GM23338 (cell line): ENCODE data around the gene MGAT5. TPM values are rescaled to one million over a fixed set of nuclear protein-coding genes. Genes with fewer than 3 reads are reported as not detected.

Experiments
- ATAC-seq: fragments of 200-7000 bp; cut with Tn5 transposase; 3 replicates; pipeline ENCODE4 v1.9.1; 2020
- DNase-seq: peaks from one replicate; pipeline ENCODE4 v3.0.0-alpha.2; 2015; ENCODE audit warnings: low spot score
- H2AFZ ChIP-seq: fragments of 200-600 bp; sonication (generic); 2 replicates; pipeline ENCODE4 v1.8.0; 2016; ENCODE audit warnings: antibody characterized with exemption, mild to moderate bottlenecking, moderate library complexity
- H3F3A ChIP-seq: fragments of 200-600 bp; sonication (generic); replicated peaks from 2 replicates; pipeline ENCODE4 v1.8.0; 2017; ENCODE audit warnings: antibody characterized with exemption, mixed run types, low read depth
- H3K27ac ChIP-seq: fragments of 200-600 bp; sonication (generic); 2 replicates; pipeline ENCODE4 v1.6.1; 2016; ENCODE audit warnings: low read depth
- H3K27me3 ChIP-seq: fragments of 200-600 bp; sonication (generic); 2 replicates; pipeline ENCODE4 v1.8.0; 2016; ENCODE audit warnings: mild to moderate bottlenecking, mixed run types, moderate library complexity; ENCODE audit not compliant: insufficient read depth
- H3K36me3 ChIP-seq: fragments of 200-600 bp; sonication (generic); 2 replicates; pipeline ENCODE4 v1.8.0; 2016; ENCODE audit warnings: mild to moderate bottlenecking; ENCODE audit not compliant: insufficient read depth
- H3K4me1 ChIP-seq: fragments of 200-600 bp; sonication (generic); 2 replicates; pipeline ENCODE4 v1.8.0; 2016; ENCODE audit warnings: mild to moderate bottlenecking, moderate library complexity; ENCODE audit not compliant: insufficient read depth
- H3K4me2 ChIP-seq: fragments of 200-600 bp; sonication (generic); 2 replicates; pipeline ENCODE4 v1.7.1; 2017; ENCODE audit warnings: mixed run types
- H3K4me3 ChIP-seq: fragments of 200-600 bp; sonication (generic); 2 replicates; pipeline ENCODE4 v1.6.1; 2016; ENCODE audit warnings: mixed run types
- H3K79me2 ChIP-seq: fragments of 200-600 bp; sonication (generic); replicated peaks from 2 replicates; pipeline ENCODE4 v1.8.0; 2017; ENCODE audit warnings: mild to moderate bottlenecking; ENCODE audit not compliant: insufficient read depth
- H3K9me2 ChIP-seq: fragments of 200-600 bp; sonication (generic); 2 replicates; pipeline ENCODE4 v1.8.0; 2017; ENCODE audit not compliant: insufficient read depth
- H4K20me1 ChIP-seq: fragments of 200-600 bp; sonication (generic); replicated peaks from 2 replicates; pipeline ENCODE4 v1.8.0; 2017; ENCODE audit warnings: mild to moderate bottlenecking; ENCODE audit not compliant: insufficient read depth
- H3K27ac Mint-ChIP-seq: 2 replicates; pipeline ENCODE4 v1.8.0; 2020; ENCODE audit warnings: inconsistent platforms, mild to moderate bottlenecking, moderate library complexity, mixed read lengths
- H3K27me3 Mint-ChIP-seq: 3 replicates; pipeline ENCODE4 v1.8.0; 2022; ENCODE audit warnings: low read depth, mild to moderate bottlenecking, moderate library complexity, mixed read lengths, inconsistent platforms; ENCODE audit not compliant: insufficient read depth, poor library complexity
- H3K36me3 Mint-ChIP-seq: 3 replicates; pipeline ENCODE4 v1.8.0; 2021; ENCODE audit warnings: low read depth, mild to moderate bottlenecking, inconsistent platforms, moderate library complexity, mixed read lengths
- H3K4me1 Mint-ChIP-seq: 3 replicates; pipeline ENCODE4 v1.8.0; 2020; ENCODE audit warnings: mild to moderate bottlenecking, inconsistent platforms, mixed read lengths
- H3K4me3 Mint-ChIP-seq: 3 replicates; pipeline ENCODE4 v1.8.0; 2021; ENCODE audit warnings: moderate library complexity, mild to moderate bottlenecking, inconsistent platforms, mixed read lengths
- H3K9me3 Mint-ChIP-seq: 3 replicates; pipeline ENCODE4 v1.8.0; 2020; ENCODE audit warnings: moderate library complexity, mild to moderate bottlenecking, inconsistent platforms, mixed read lengths
- CREB1 ChIP-seq: fragments of 250-450 bp; sonication (Bioruptor Pico); IDR thresholded peaks from 2 replicates; pipeline ENCODE4 v1.5.0; 2020; ENCODE audit warnings: low read depth, mild to moderate bottlenecking, moderate library complexity
- EZH2 ChIP-seq: fragments of 200-600 bp; sonication (generic); IDR thresholded peaks from one replicate; pipeline ENCODE4 v1.8.0; 2017; ENCODE audit warnings: antibody characterized with exemption, mild to moderate bottlenecking, low read depth; ENCODE audit not compliant: unreplicated experiment
- EZH2phosphoT487 ChIP-seq: fragments of 200-600 bp; sonication (generic); IDR thresholded peaks from one replicate; pipeline ENCODE4 v1.8.1; 2018; ENCODE audit warnings: antibody characterized with exemption; ENCODE audit not compliant: unreplicated experiment
- JUNB ChIP-seq: IDR thresholded peaks from one replicate; pipeline ENCODE4 v1.6.1; 2016; ENCODE audit warnings: antibody characterized with exemption; ENCODE audit not compliant: unreplicated experiment
- NANOG ChIP-seq: IDR thresholded peaks from 2 replicates; pipeline ENCODE4 v1.6.1; 2016; ENCODE audit warnings: antibody characterized with exemption, borderline replicate concordance
- POLR2AphosphoS5 ChIP-seq: IDR thresholded peaks from 2 replicates; pipeline ENCODE4 v1.6.1; 2016; ENCODE audit warnings: antibody characterized with exemption, low read depth
- STAT1 ChIP-seq: IDR thresholded peaks from one replicate; pipeline ENCODE4 v1.6.1; 2016; ENCODE audit warnings: antibody characterized with exemption; ENCODE audit not compliant: unreplicated experiment
- ZNF114 ChIP-seq: fragments of 250-450 bp; sonication (Bioruptor Pico); IDR thresholded peaks from 2 replicates; pipeline ENCODE4 v1.5.0; 2020; ENCODE audit warnings: mild to moderate bottlenecking, moderate library complexity
- ZNF331 ChIP-seq: fragments of 250-450 bp; sonication (Bioruptor Pico); IDR thresholded peaks from 2 replicates; pipeline ENCODE4 v1.5.0; 2020; ENCODE audit warnings: low read depth, mild to moderate bottlenecking, moderate library complexity
- polyA plus RNA-seq: library from polyadenylated mRNA; unstranded; fragments of >200 nt; fragmentation: Nextera tagmentation; extraction: Ambion mirVana; gene quantifications from 2 replicates; pipeline ENCODE4 v1.2.1, GENCODE V29; 2016
- total RNA-seq: library from RNA; depleted of rRNA; stranded (reverse); fragments of >200 nt; shearing (Covaris generic); gene quantifications from 2 replicates; pipeline ENCODE4 v1.2.3, GENCODE V29; 2014
- TF ChIP-seq, protein P1 (sequence below): fragments of 250-450 bp; sonication (Bioruptor Pico); IDR thresholded peaks from 2 replicates; pipeline ENCODE4 v1.5.0; 2020; ENCODE audit warnings: mild to moderate bottlenecking, moderate library complexity
- TF ChIP-seq, protein P2 (sequence below): IDR thresholded peaks from 2 replicates; pipeline ENCODE4 v1.6.1; 2016; ENCODE audit warnings: antibody characterized with exemption
- TF ChIP-seq, protein P3 (sequence below), 2 experiments: fragments of 200-600 bp in 1 of 2; sonication (generic) in 1 of 2; conservative IDR thresholded peaks; 2 replicates each; pipeline versions ENCODE4 v1.5.1 to v1.6.1; 2016 to 2017; ENCODE audit warnings: antibody characterized with exemption in 2 of 2, low read depth in 2 of 2, mild to moderate bottlenecking in 2 of 2, moderate library complexity in 1 of 2
- TF ChIP-seq, protein P4 (sequence below): IDR thresholded peaks from one replicate; pipeline ENCODE4 v1.6.1; 2018; ENCODE audit warnings: antibody characterized with exemption; ENCODE audit not compliant: unreplicated experiment

MGAT5 gene
- total and polyA plus RNA-seq, 2 experiments from 2014 or later: 4.6 to 27.6 TPM

DNA sequence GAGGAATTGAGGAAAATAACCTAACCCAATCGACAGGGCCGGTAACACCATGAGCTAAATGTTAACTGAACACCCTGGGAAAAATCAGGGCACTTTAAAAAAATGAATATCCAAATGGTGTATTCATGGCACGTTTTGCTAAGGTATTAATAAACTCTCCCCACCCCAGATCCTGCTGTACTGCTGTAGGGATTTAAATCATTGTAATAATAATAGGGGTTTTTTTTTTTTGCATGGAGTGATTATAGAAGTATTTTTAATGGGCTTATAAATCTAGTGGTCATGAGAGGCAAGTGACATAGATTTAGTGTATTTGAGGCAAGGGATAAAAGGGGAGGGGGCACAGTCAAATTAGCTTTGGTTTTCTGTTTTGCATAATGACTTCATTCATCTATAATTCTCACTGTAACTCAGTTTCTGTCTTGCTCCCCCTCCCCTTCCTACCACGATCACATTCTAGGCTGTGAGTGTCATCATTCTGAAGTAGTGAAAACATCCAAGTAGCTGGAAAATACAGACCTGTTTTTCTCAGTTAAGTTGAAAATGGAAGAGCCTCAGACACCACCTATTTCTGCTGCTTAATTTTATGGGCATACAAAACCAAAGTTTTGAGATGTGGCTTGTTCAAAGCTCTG, 18.2 kb upstream of the MGAT5 start:
- Mint-ChIP-seq H3K27ac (no peak overlapping the region), H3K27me3 (no peaks in the 10 kb centered on the region), H3K4me3 (no peak overlapping the region), H3K36me3 (no peaks in the 10 kb centered on the region), H3K9me3 (no peaks in the 10 kb centered on the region), H3K4me1 (peaks cover 8% of the 10 kb centered on the region; the same call in 2 of the 3 replicates)
- no peak for DNase-seq
- H3F3A ChIP-seq: no peaks in the 10 kb centered on the region
- no peak for ATAC-seq
- no peak overlapping the region for H2AFZ ChIP-seq
- H3K36me3 ChIP-seq: no peaks in the 10 kb centered on the region
- H3K4me2 ChIP-seq: no peak overlapping the region
- no peaks in the 10 kb centered on the region for H3K4me1 ChIP-seq
- H3K27ac ChIP-seq: no peak overlapping the region
- TF ChIP-seq EZH2phosphoT487: no peak
- TF ChIP-seq, protein P1, sequence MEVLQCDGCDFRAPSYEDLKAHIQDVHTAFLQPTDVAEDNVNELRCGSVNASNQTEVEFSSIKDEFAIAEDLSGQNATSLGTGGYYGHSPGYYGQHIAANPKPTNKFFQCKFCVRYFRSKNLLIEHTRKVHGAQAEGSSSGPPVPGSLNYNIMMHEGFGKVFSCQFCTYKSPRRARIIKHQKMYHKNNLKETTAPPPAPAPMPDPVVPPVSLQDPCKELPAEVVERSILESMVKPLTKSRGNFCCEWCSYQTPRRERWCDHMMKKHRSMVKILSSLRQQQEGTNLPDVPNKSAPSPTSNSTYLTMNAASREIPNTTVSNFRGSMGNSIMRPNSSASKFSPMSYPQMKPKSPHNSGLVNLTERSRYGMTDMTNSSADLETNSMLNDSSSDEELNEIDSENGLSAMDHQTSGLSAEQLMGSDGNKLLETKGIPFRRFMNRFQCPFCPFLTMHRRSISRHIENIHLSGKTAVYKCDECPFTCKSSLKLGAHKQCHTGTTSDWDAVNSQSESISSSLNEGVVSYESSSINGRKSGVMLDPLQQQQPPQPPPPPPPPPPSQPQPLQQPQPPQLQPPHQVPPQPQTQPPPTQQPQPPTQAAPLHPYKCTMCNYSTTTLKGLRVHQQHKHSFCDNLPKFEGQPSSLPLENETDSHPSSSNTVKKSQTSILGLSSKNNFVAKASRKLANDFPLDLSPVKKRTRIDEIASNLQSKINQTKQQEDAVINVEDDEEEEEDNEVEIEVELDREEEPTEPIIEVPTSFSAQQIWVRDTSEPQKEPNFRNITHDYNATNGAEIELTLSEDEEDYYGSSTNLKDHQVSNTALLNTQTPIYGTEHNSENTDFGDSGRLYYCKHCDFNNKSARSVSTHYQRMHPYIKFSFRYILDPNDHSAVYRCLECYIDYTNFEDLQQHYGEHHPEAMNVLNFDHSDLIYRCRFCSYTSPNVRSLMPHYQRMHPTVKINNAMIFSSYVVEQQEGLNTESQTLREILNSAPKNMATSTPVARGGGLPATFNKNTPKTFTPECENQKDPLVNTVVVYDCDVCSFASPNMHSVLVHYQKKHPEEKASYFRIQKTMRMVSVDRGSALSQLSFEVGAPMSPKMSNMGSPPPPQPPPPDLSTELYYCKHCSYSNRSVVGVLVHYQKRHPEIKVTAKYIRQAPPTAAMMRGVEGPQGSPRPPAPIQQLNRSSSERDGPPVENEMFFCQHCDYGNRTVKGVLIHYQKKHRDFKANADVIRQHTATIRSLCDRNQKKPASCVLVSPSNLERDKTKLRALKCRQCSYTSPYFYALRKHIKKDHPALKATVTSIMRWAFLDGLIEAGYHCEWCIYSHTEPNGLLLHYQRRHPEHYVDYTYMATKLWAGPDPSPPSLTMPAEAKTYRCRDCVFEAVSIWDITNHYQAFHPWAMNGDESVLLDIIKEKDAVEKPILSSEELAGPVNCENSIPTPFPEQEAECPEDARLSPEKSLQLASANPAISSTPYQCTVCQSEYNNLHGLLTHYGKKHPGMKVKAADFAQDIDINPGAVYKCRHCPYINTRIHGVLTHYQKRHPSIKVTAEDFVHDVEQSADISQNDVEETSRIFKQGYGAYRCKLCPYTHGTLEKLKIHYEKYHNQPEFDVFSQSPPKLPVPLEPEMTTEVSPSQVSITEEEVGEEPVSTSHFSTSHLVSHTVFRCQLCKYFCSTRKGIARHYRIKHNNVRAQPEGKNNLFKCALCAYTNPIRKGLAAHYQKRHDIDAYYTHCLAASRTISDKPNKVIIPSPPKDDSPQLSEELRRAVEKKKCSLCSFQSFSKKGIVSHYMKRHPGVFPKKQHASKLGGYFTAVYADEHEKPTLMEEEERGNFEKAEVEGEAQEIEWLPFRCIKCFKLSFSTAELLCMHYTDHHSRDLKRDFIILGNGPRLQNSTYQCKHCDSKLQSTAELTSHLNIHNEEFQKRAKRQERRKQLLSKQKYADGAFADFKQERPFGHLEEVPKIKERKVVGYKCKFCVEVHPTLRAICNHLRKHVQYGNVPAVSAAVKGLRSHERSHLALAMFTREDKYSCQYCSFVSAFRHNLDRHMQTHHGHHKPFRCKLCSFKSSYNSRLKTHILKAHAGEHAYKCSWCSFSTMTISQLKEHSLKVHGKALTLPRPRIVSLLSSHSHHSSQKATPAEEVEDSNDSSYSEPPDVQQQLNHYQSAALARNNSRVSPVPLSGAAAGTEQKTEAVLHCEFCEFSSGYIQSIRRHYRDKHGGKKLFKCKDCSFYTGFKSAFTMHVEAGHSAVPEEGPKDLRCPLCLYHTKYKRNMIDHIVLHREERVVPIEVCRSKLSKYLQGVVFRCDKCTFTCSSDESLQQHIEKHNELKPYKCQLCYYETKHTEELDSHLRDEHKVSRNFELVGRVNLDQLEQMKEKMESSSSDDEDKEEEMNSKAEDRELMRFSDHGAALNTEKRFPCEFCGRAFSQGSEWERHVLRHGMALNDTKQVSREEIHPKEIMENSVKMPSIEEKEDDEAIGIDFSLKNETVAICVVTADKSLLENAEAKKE (CRISPR knock-in tag): no peak
- TF ChIP-seq, protein P2, sequence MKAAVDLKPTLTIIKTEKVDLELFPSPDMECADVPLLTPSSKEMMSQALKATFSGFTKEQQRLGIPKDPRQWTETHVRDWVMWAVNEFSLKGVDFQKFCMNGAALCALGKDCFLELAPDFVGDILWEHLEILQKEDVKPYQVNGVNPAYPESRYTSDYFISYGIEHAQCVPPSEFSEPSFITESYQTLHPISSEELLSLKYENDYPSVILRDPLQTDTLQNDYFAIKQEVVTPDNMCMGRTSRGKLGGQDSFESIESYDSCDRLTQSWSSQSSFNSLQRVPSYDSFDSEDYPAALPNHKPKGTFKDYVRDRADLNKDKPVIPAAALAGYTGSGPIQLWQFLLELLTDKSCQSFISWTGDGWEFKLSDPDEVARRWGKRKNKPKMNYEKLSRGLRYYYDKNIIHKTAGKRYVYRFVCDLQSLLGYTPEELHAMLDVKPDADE: no peak
- no peak for TF ChIP-seq NANOG
- no peak for TF ChIP-seq CREB1 (CRISPR knock-in tag)
- TF ChIP-seq EZH2: no peak
- no peak for TF ChIP-seq ZNF114
- TF ChIP-seq STAT1: no peak
- no peak for TF ChIP-seq ZNF331 (CRISPR knock-in tag)
- TF ChIP-seq, protein P3, sequence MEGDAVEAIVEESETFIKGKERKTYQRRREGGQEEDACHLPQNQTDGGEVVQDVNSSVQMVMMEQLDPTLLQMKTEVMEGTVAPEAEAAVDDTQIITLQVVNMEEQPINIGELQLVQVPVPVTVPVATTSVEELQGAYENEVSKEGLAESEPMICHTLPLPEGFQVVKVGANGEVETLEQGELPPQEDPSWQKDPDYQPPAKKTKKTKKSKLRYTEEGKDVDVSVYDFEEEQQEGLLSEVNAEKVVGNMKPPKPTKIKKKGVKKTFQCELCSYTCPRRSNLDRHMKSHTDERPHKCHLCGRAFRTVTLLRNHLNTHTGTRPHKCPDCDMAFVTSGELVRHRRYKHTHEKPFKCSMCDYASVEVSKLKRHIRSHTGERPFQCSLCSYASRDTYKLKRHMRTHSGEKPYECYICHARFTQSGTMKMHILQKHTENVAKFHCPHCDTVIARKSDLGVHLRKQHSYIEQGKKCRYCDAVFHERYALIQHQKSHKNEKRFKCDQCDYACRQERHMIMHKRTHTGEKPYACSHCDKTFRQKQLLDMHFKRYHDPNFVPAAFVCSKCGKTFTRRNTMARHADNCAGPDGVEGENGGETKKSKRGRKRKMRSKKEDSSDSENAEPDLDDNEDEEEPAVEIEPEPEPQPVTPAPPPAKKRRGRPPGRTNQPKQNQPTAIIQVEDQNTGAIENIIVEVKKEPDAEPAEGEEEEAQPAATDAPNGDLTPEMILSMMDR (conservative IDR thresholded peaks at IDR 0.05; ENCODE audit: low read depth in 2 of 2): no peak
- no peak for TF ChIP-seq JUNB
- TF ChIP-seq, protein P4, sequence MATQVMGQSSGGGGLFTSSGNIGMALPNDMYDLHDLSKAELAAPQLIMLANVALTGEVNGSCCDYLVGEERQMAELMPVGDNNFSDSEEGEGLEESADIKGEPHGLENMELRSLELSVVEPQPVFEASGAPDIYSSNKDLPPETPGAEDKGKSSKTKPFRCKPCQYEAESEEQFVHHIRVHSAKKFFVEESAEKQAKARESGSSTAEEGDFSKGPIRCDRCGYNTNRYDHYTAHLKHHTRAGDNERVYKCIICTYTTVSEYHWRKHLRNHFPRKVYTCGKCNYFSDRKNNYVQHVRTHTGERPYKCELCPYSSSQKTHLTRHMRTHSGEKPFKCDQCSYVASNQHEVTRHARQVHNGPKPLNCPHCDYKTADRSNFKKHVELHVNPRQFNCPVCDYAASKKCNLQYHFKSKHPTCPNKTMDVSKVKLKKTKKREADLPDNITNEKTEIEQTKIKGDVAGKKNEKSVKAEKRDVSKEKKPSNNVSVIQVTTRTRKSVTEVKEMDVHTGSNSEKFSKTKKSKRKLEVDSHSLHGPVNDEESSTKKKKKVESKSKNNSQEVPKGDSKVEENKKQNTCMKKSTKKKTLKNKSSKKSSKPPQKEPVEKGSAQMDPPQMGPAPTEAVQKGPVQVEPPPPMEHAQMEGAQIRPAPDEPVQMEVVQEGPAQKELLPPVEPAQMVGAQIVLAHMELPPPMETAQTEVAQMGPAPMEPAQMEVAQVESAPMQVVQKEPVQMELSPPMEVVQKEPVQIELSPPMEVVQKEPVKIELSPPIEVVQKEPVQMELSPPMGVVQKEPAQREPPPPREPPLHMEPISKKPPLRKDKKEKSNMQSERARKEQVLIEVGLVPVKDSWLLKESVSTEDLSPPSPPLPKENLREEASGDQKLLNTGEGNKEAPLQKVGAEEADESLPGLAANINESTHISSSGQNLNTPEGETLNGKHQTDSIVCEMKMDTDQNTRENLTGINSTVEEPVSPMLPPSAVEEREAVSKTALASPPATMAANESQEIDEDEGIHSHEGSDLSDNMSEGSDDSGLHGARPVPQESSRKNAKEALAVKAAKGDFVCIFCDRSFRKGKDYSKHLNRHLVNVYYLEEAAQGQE: no peak
- no peak for TF ChIP-seq POLR2AphosphoS5
- 0 out of 2 replicates have a peak, but pooled peaks cover 3% of the 10 kb centered on the region for H3K9me2 ChIP-seq
- H4K20me1 ChIP-seq: peaks cover 5% of the 10 kb centered on the region
- no peak overlapping the region for H3K4me3 ChIP-seq
- peaks cover 48% of the 10 kb centered on the region for H3K79me2 ChIP-seq
- H3K27me3 ChIP-seq: no peaks in the 10 kb centered on the region
